ENCODE measurements around the gene HSPA12B.

The HSPA12B gene

DNA sequence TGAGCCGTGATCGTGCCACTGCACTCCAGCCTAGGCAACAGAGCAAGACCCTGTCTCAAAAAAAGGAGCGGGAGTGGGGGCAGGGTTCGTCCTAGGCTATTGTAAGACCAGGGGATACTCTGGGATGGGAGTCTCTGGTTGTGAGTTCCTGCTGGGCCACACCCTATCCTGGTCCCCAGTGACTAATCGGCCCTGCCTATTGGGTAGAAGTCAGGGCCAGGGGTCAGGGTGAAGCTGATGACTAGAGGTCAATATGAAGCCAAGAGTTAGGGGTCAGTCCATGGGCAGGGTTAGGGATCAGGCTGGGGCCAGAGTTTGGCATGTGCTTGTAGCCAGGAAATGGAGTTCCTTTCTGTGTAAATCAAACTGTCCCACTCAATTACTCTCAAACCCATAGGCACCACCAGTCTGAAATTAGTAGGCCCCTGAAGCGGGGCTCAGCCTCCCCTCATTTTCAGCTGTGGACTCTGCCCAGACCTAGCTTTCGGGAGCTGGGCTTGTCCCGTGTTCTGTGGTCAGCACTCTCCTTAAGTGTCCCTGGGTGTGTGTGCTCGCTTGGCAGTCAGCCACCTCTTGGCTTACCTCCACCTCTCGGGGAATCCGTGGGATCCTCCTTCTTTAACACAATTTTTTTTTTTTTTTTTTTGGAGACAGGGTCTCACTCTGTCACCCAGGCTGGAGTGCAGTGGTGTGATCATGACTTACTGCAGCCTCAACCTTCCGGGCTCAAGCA lies 1.8 kb downstream of the HSPA12B start:
- TF ChIP-seq CREB5 (CRISPR knock-in tag; IDR thresholded peaks at IDR 0.05; ENCODE audit: low read depth) = no peak
- TF ChIP-seq, protein P1, sequence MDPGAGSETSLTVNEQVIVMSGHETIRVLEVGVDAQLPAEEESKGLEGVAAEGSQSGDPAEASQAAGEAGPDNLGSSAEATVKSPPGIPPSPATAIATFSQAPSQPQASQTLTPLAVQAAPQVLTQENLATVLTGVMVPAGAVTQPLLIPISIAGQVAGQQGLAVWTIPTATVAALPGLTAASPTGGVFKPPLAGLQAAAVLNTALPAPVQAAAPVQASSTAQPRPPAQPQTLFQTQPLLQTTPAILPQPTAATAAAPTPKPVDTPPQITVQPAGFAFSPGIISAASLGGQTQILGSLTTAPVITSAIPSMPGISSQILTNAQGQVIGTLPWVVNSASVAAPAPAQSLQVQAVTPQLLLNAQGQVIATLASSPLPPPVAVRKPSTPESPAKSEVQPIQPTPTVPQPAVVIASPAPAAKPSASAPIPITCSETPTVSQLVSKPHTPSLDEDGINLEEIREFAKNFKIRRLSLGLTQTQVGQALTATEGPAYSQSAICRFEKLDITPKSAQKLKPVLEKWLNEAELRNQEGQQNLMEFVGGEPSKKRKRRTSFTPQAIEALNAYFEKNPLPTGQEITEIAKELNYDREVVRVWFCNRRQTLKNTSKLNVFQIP (CRISPR knock-in tag; IDR thresholded peaks at IDR 0.05; ENCODE audit: borderline replicate concordance, low read depth) = no peak
- no peak for TF ChIP-seq ZFP3 (CRISPR knock-in tag; IDR thresholded peaks at IDR 0.05)
- TF ChIP-seq, protein P2, sequence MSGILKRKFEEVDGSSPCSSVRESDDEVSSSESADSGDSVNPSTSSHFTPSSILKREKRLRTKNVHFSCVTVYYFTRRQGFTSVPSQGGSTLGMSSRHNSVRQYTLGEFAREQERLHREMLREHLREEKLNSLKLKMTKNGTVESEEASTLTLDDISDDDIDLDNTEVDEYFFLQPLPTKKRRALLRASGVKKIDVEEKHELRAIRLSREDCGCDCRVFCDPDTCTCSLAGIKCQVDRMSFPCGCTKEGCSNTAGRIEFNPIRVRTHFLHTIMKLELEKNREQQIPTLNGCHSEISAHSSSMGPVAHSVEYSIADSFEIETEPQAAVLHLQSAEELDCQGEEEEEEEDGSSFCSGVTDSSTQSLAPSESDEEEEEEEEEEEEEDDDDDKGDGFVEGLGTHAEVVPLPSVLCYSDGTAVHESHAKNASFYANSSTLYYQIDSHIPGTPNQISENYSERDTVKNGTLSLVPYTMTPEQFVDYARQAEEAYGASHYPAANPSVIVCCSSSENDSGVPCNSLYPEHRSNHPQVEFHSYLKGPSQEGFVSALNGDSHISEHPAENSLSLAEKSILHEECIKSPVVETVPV (CRISPR knock-in tag; IDR thresholded peaks at IDR 0.05) = no peak
- no peak for TF ChIP-seq CSDC2 (CRISPR knock-in tag; IDR thresholded peaks at IDR 0.05)
- TF ChIP-seq TOX (CRISPR knock-in tag; IDR thresholded peaks at IDR 0.05; ENCODE audit: borderline replicate concordance) = no peak
- no peak for TF ChIP-seq PPARA (CRISPR knock-in tag; IDR thresholded peaks at IDR 0.05; ENCODE audit: borderline replicate concordance)
- no peak for TF ChIP-seq ISL1 (CRISPR knock-in tag; IDR thresholded peaks at IDR 0.05)
- no peak for TF ChIP-seq ESRRG (CRISPR knock-in tag; IDR thresholded peaks at IDR 0.05)
- TF ChIP-seq BACH2 (CRISPR knock-in tag; IDR thresholded peaks at IDR 0.05; ENCODE audit: borderline replicate concordance) = no peak
- no peak for TF ChIP-seq RARB (CRISPR knock-in tag; IDR thresholded peaks at IDR 0.05)
- TF ChIP-seq GLIS3 (CRISPR knock-in tag; IDR thresholded peaks at IDR 0.05) = no peak
- TF ChIP-seq, protein P3, sequence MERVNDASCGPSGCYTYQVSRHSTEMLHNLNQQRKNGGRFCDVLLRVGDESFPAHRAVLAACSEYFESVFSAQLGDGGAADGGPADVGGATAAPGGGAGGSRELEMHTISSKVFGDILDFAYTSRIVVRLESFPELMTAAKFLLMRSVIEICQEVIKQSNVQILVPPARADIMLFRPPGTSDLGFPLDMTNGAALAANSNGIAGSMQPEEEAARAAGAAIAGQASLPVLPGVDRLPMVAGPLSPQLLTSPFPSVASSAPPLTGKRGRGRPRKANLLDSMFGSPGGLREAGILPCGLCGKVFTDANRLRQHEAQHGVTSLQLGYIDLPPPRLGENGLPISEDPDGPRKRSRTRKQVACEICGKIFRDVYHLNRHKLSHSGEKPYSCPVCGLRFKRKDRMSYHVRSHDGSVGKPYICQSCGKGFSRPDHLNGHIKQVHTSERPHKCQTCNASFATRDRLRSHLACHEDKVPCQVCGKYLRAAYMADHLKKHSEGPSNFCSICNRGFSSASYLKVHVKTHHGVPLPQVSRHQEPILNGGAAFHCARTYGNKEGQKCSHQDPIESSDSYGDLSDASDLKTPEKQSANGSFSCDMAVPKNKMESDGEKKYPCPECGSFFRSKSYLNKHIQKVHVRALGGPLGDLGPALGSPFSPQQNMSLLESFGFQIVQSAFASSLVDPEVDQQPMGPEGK (CRISPR knock-in tag; IDR thresholded peaks at IDR 0.05; ENCODE audit: borderline replicate concordance) = no peak
- no peak for TF ChIP-seq ARNTL (CRISPR knock-in tag; IDR thresholded peaks at IDR 0.05; ENCODE audit: borderline replicate concordance, low read depth)
- no peak for TF ChIP-seq ZNF8 (CRISPR knock-in tag; IDR thresholded peaks at IDR 0.05)
- TF ChIP-seq ZFP30 (CRISPR knock-in tag; IDR thresholded peaks at IDR 0.05) = no peak
- no peak for TF ChIP-seq ZNF565 (CRISPR knock-in tag; conservative IDR thresholded peaks at IDR 0.05; ENCODE audit: low read depth)
- no peak for TF ChIP-seq ZC3H10 (CRISPR knock-in tag; IDR thresholded peaks at IDR 0.05)
- no peak for ATAC-seq

GRCh38 chr20:3735768-3736167 lies 3.3 kb downstream of the HSPA12B start:
- TF ChIP-seq ZNF565 (CRISPR knock-in tag; conservative IDR thresholded peaks at IDR 0.05; ENCODE audit: low read depth) = no peak
- TF ChIP-seq ZNF70 (CRISPR knock-in tag; IDR thresholded peaks at IDR 0.05) = no peak
- no peak for TF ChIP-seq BACH2 (CRISPR knock-in tag; IDR thresholded peaks at IDR 0.05; ENCODE audit: borderline replicate concordance)
- TF ChIP-seq ZFP30 (CRISPR knock-in tag; IDR thresholded peaks at IDR 0.05) = no peak
- no peak for TF ChIP-seq SNAI2 (CRISPR knock-in tag; IDR thresholded peaks at IDR 0.05)
- TF ChIP-seq, protein P4, sequence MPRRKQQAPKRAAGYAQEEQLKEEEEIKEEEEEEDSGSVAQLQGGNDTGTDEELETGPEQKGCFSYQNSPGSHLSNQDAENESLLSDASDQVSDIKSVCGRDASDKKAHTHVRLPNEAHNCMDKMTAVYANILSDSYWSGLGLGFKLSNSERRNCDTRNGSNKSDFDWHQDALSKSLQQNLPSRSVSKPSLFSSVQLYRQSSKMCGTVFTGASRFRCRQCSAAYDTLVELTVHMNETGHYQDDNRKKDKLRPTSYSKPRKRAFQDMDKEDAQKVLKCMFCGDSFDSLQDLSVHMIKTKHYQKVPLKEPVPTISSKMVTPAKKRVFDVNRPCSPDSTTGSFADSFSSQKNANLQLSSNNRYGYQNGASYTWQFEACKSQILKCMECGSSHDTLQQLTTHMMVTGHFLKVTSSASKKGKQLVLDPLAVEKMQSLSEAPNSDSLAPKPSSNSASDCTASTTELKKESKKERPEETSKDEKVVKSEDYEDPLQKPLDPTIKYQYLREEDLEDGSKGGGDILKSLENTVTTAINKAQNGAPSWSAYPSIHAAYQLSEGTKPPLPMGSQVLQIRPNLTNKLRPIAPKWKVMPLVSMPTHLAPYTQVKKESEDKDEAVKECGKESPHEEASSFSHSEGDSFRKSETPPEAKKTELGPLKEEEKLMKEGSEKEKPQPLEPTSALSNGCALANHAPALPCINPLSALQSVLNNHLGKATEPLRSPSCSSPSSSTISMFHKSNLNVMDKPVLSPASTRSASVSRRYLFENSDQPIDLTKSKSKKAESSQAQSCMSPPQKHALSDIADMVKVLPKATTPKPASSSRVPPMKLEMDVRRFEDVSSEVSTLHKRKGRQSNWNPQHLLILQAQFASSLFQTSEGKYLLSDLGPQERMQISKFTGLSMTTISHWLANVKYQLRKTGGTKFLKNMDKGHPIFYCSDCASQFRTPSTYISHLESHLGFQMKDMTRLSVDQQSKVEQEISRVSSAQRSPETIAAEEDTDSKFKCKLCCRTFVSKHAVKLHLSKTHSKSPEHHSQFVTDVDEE (CRISPR knock-in tag; IDR thresholded peaks at IDR 0.05) = no peak
- TF ChIP-seq, protein P2 (CRISPR knock-in tag; IDR thresholded peaks at IDR 0.05) = no peak
- TF ChIP-seq GLIS3 (CRISPR knock-in tag; IDR thresholded peaks at IDR 0.05) = no peak
- no peak for TF ChIP-seq ZFP3 (CRISPR knock-in tag; IDR thresholded peaks at IDR 0.05)
- no peak for TF ChIP-seq CREB5 (CRISPR knock-in tag; IDR thresholded peaks at IDR 0.05; ENCODE audit: low read depth)
- TF ChIP-seq, protein P1 (CRISPR knock-in tag; IDR thresholded peaks at IDR 0.05; ENCODE audit: borderline replicate concordance, low read depth) = no peak
- ATAC-seq = no peak

Data from SK-N-SH treated with all-trans-retinoic acid at 6 μM for 48 hours (cell line).